HG03432 (cell line): ENCODE results near the gene TAOK1.
"Not testable (repeated sequence)": the region's sequence is repeated elsewhere in the genome, so short reads cannot be mapped to it uniquely, and the experiment has no call there.

Experiments used
- ATAC-seq: cut with Tn5 transposase; IDR thresholded peaks from one replicate; pipeline ENCODE4 v1.9.1; 2021; ENCODE audit warnings: mild to moderate bottlenecking, moderate library complexity; ENCODE audit not compliant: unreplicated experiment

Gene TAOK1

DNA sequence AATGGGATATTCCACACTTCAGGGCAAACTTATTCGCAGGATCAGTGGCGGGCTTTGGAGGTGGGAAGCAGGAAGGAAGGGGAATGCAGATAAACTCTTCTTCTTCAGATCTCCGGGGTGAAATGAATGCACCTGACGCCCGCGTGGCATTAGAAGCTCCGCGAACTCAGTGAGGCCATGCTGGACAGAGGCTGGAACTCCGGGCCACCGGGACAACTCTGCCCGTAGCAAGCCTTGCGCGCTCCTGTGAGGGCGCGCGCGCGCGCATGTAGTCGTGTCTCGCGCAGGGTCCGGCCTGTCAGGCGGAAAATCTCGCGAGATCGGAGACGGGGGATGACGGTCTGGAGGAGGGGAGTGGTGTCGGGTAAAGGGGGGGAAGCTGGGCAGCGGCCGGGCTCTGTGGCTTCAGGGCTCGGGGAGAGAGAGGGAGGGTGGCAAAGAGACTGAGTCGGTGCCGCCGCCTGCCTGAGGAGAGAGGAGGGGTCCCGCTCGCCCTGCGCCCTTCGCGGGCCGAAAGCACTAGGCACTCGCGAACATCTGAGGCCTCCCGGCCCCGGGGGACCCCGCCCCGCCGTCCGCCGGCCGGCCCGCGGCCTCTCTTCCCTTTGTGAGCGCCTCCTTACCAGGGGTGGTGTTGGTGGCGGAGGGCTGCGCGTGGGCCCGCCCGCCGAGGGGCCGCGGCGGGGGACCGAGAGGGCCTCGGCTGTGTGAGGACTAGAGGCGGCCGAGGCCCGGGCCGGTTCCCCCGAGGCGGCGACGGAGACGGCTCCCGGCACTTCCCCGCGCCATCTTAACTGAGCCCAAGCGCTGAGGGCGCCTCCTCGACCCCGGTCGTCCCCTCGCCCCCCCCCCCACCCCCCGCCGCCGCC is at the start of gene TAOK1:
Gene TAOK1 (plus strand): TSS at position 382 of the 869 bp plus-strand sequence. CDS start 61,186 bp downstream, outside the sequence.
- peak; percentile 86 for ATAC-seq

DNA sequence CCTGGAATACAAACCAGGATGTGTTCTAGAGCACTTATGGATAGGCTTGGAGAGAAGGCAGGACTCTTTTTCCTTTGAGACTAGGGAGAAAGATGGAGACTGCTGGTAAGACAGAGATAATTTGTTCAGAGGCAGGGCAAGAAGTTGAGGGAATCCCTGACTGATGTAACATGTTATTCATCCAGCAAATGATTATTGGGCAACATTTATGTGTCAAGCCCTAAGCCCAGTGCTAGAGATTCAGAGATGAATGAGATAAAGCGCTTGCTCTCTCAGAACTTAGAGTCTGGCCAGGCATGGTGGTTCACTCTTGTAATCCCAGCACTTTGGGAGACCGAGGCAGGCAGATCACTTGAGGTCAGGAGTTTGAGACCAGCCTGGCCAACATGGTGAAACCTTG is 48.4 kb upstream of the TAOK1 start:
- no peak for ATAC-seq

DNA sequence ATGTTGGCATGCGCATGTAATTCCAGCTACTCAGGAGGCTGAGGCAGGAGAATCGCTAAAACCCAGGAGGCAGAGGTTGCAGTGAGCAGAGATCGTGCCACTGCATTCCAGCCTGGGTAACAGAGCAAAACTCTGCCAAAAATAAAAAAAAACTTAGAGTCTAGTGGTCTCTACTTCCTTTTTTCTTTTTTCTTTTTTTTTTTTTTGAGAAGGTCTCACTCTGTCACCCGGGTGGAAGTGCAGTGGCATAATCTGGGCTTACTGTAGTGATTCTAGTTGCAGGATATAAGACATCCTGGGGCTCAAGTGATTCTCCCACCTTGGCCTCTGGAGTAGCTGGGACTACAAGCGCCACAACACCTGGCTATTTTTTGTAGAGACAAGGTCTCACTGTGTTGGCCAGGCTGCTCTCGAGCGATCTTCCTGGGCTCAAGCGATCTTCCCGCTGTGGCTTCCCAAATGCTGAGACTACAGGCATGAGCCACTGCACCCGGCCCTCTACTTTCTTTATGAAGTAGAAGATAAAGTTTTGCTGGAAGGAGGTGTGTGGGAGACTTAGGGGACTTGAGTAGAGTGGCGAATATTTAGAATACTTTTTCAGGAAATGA is 47.9 kb upstream of the TAOK1 start:
- no peak for ATAC-seq

DNA sequence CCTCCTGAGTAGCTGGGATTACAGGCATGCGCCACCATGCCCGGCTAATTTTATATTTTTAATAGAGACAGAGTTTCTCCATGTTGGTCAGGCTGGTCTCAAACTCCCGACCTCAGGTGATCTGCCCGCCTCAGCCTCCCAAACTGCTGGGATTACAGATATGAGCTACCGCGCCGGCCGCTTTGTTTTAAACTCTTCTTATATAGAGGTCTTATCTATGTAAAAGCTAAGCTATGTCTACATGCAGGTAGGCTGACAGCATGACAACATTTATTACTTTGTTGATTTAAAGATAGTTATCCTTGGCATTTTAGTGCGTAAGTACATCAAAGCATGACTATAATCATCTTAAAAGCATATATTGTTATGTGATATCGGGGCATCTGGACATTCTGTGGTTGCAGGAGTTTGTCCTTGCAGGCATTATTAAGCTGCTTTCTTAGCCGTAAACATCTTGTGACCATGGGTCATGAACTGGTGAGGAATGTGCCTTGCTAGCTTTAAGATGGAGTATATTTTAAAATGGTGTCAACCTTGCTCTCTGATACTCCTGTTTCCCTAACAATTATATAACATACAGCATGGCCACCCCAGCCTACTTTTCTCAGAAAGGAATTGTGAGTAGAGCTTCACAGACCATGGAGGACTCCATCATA is 45.8 kb upstream of the TAOK1 start:
- no peak for ATAC-seq

DNA sequence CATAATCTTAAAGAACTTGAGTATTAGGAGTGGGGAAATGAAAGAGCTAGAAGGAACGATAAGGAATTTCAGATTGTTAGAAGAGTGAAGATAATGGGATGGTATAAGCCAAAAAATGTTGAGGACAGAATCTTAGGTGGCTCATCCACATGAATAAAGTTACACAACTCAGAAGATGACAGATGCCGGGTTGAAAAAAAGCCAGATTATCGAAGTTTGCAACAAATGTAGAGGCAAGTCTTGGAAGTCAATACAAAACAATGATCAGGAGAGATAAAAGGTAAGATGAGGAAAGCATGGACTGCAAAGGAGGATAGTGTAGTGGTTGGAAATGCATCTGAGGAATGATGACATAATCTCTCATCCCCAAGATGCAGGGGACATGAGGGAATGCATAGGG is 45.1 kb upstream of the TAOK1 start:
- no peak for ATAC-seq

DNA sequence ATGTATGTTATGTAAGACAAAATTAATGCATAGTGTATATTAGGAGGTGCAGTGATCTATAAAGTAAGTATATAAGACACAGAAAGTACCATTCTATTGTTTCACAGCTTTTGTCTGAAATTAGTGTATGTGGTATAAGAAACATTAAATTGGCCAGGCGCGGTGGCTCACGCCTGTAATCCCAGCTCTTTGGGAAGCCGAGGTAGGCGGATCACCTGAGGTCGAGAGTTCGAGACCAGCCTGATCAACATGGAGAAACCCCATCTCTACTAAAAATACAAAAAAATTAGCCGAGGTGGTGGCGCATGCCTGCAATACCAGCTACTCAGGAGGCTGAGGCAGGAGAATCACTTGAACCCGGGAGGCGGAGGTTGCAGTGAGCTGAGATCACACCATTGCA is 44.7 kb upstream of the TAOK1 start:
- ATAC-seq: not testable (repeated sequence)

DNA sequence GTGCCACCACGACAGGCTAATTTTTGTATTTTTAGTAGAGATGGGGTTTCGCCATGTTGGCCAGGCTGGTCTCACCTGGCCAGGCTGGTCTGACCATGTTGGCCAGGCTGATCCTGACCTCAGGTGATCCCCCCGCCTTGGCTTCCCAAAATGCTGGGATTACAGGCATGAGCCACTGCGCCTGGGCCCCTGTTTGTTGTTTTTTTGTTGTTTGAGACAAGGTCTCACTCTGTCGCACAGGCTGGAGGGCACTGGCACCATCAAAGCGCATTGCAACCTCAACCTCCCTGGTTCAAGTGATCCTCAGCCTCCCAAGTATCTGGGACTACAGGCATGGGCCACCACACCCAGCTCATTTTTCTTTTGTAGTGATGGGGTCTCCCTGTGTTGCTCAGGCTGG is 43.7 kb upstream of the TAOK1 start:
- ATAC-seq: no peak

DNA sequence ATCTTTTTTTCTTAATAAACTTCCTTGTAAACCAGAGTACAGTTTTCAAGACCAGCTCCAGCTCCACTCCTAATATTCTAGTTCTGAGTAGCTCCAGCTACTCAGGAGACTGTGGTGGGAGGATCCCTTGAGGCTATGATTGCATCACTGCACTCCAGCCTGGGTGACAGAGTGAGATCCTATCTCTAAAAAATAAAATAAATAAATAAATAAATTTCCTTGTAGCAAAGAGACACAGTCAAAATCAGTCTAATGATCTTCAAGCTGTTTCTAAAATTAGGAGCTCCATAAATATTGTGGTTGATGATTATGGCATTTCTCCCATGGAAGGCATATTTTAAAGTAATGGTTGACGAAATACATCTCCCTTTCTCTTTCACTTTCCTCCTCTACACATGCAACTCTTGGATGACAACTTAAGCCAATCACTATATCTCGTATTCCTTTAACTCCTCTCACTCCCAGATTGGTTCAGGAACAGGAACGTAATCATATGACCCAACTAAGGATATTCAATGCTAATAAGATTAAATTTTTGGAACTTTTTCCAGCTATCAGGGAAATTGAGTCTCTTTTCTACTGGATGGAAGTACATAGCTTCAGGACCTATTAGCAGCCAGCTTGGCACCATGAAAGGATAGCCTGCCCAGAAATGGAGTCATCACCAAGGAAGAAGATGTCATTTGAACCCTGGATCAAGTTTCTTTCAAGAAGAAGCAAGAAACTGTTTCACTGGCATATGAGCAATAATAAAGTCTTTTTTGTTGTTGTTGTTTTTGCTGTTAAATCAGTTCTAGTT is 42.1 kb upstream of the TAOK1 start:
- ATAC-seq: no peak

DNA sequence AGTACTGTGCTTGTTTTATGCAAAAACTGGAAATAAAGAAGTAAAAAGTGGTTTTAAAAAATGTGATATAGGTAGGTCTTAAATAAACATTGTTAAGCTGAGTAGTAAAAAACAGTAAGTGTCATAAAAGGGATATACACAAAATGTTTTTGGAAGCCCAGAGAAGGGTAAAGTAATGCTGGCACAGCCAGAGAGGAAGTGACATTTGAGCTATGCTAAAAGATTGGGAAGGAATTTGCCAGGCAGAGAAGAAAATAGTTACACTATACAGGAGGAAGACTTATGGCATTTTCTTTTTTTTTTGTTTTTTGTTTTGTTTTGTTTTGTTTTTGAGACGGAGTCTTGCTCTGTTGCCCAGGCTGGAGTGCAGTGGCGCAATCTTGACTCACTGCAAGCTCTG is 40.8 kb upstream of the TAOK1 start:
- ATAC-seq: no peak

DNA sequence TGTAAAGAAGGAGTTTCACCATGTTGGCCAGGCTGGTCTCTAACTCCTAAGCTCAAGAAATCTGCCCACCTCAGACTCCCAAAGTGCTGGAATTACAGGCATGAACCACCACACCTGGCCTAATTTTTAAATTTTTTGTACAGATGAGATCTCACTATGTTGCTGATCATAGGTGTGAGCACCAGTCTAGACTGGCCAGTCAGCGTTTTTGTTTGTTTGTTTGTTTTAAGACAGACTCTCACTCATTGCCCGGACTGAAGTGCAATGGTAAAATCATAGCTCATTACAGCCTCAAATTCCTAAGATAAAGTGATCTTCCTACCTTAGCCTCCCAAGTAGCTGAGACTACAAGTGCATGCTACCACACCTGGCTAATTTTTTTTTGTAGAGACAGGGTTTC is 38.0 kb upstream of the TAOK1 start:
- ATAC-seq: no peak

DNA sequence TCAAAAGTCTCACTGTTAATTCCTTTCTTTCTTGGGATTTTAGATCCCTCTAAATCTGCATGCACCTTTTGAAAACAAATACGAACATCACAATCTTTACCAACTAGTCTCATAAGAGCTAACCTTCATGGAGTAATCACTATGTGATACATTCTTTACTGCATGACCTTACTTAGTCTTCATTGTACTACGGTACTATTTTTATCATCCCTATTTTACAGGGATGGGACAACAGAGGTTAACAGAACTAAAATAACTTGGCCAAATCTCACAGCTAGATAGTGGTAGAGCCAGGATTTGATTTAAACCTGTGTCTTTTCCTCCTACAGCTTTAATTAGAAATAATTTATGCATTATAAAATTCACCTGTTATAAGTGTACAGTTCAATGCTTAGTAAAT is 32.9 kb upstream of the TAOK1 start:
- no peak for ATAC-seq

DNA sequence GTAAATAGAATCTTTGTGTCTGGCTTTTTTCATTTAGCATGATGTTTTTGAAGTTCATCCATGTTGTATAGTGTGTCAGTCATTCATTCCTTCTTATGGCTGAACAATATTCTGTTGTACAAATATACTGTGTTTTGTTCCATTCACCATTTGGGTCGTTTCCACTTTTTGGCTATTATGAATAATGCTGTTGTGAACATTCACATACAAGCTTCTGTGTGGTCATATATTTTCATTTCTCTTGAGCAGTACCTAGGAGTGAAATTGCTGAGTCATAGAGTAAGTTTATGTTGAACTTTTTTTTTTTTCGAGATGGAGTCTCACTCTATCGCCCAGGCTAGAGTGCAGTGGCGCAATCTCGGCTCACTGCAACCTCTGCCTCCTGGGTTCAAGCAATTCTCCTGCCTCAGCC is 32.3 kb upstream of the TAOK1 start:
- no peak for ATAC-seq

DNA sequence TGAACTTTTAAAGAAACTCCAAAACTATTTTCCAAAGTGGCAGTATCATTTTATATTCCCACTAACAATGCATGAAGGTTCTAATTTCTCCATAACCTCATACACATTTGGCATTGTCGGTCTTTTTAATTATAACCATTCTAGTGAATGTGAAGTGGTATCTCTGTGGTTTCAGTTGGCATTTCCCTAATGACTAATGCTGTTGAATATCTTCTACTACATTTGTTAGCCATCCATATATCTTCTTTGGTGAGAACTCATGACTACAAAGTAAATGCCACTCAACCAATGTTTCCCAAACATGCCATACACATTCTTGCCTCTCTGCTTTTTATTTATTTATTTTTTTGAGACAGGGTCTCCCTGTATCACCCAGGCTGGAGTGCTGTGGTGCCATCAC is 31.7 kb upstream of the TAOK1 start:
- no peak for ATAC-seq

DNA sequence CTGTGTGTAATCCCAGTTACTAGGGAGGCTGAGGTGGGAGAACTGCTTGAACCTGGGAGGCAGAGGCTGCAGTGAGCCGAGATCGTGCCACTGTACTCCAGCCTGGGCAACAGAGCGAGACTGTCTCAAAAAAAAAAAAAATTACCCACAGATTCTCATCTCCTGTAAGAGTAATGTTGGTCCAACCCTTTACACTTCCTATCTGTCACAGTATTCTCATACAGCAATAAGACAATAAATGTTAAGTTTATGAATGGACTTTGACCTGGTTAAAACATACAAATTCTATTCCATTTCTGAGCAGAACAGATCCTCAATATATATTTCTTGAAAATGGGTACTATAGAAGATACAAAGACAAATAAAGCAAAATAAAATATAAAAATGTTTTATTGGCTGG is 30.4 kb upstream of the TAOK1 start:
- no peak for ATAC-seq

DNA sequence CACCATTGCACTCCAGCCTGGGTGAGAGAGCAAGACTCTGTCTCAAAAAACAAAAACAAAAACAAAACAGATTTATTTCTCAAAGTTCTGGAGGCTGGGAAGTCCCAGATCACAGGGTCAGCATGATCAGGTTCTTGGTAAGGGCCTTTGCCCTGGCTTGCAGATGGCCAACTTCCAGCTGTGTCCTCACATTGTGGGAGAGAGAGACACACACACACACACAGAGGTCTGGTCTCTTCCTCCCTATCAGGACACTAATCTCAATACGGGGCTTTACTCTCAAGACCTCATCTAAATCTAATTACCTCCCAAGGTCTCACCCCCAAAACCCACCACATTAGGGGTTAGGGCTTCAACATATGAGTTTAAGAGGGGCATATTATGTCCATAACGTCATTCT is 26.4 kb upstream of the TAOK1 start:
- ATAC-seq: no peak

DNA sequence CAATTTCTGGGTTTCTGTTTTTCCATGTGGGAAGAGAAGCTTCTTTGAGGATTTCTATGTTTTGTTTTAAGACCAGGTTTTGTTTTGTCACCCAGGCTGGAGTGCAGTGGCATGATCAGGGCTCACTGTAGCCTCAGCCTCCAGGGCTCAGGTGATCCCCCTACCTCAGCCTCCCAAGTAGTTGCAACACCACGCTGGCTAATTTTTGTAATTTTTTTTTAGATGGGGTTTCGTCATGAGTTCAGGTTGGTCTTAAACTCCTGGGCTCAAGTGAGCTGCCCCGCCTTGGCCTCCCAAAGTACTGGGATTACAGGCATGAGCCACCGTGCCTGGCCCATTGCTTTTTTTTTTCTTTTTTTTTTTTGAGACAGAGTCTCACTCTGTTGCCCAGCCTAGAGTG is 25.5 kb upstream of the TAOK1 start:
- ATAC-seq: no peak

DNA sequence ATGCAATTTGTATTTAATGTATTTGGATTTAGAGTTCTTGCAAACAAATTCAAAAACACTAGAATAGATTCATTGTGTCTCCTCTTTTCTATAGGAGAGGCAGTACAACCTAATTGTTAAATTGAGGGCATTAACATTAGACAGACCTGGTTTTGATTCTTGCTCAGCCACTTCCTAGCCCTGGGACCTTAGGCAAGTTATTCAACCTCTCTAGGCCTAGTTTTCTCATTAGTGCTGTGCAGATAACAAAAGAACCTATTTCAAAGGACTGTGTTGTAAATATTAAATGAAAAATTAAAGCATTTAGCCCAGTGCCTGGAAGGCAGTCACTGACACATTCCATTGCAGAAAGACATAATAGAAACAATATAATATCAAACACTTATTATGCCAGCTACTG is 22.0 kb upstream of the TAOK1 start:
- ATAC-seq: no peak

DNA sequence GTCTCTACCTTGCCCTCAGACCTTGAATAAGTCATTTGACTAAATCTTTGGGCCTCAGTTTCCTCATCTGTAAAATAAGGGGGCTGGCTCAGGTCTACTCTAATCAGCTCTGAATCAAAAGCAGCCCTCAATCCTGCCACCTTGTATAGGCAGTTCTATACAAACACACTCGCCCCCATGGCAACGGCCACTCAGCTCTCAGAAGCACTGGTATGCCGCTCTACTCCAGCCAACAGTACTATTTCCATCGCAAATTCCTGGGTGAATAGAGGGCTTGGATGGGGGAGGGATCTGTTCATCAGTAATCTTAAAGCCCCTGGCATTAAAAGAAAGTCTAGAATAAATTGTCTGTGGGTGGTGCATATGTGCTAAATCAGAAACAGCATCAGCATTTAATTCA is 21.2 kb upstream of the TAOK1 start:
- ATAC-seq: no peak

DNA sequence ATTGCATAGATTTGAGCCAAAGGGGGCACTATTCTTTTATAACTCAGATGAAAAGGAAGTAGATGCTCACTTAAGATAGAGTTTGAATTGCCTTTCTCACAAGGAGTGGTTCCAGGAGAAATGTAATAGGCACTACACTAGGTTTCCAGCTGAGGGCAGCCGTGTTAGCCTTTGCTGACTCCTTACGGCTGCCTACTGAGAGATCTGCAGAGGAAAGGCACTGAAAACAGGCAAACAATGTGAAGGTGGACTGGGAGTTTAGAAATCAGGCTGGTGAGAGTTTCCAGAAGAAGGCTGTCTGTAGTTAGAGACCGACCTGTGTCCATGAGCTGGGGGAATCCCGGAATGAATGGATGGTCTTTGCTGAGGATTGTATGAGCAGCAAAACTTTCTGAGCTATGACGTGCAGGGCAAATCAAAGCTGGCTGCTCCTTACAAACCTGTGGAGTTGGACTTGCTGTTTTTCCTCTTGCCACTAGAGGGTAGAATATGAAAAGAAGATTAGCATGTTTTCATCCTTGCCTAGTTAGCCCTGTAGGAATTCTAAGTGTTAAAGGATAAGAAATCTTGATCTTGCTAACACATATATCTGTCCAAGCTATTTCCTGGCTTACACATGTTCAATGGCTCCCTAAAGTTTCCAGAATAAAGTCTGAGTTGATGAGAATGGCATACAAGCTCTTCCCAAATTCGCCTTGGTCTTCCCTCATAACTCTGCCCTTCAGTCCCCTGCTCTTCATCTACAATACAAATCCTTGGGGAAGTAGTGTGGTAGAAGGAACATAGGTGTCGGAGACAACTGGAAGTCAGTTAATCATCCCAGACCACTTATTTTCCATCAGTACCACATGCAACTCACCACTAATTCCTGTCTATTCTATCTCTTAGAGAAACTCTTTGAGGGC is 20.1 kb upstream of the TAOK1 start:
- ATAC-seq: peak; percentile 53

DNA sequence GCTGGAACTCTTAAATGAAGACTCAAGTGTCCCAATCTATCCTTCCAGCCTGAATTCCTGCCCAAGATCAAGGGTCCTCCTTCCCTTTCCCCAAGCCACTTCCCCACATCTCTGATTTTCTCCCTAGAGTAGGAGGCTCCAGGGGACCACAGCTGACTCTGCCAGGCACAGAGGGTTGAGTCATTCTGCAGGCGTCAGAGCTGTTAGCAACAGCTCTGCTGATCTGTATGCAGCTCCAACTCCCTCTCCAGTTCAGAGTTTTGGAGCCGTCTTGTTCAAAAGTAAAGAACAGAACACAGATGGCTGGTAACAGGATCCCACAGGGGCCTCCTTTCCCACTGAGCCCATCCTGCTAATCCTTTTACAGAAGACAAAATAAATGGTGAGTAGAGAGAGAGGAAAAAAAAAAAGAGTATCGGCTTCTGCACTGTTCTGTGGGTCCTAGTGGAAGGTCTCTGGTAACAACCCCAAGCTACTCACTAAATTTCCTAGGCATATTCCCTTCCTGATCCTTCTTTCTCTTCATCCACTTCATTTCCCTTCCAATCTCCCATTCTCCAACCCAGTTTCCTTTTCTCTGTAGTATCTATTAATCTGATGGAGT is 13.4 kb upstream of the TAOK1 start:
- no peak for ATAC-seq
